IMR-90 (cell line): ENCODE data around the gene SLC27A3. TPM values are rescaled to one million over a fixed set of nuclear protein-coding genes. Genes with fewer than 3 reads are reported as not detected.

Experiments used
- ATAC-seq: fragments of 200-7000 bp; cut with Tn5 transposase; 2 replicates; pipeline ENCODE4 v1.9.1; 2020; ENCODE audit warnings: low read depth, mild to moderate bottlenecking, moderate library complexity
- BruUV-seq: library from RNA; stranded (reverse); fragments of 400-500 nt; replicated peaks from 2 replicates; lab custom pipeline; 2021; lab: Mats Ljungman, UMichigan
- CTCF ChIA-PET: fragments of 300-600 bp; formaldehyde crosslinking; extraction: SDS; loops from one replicate; lab custom pipeline; 2021; ENCODE audit warnings: antibody characterized with exemption; lab: Yijun Ruan, JAX
- POLR2A ChIA-PET: fragments of 300-600 bp; sonication (Branson Sonifier 250); formaldehyde crosslinking; loops from one replicate; lab custom pipeline; 2022; ENCODE audit warnings: antibody characterized with exemption; ENCODE audit not compliant: unreplicated experiment; lab: Charles Lee
- DNase-seq: peaks from one replicate; pipeline ENCODE4 v3.0.0; 2013
- H2AFZ ChIP-seq: replicated peaks from 2 replicates; pipeline ENCODE3; 2013; ENCODE audit warnings: low read length, mild to moderate bottlenecking; ENCODE audit not compliant: poor library complexity
- H2AK5ac ChIP-seq: 2 replicates; pipeline ENCODE4 v1.6.1; 2013; ENCODE audit warnings: low read depth, low read length, inconsistent platforms
- H2AK9ac ChIP-seq: replicated peaks from 2 replicates; pipeline ENCODE3; 2013; ENCODE audit warnings: mild to moderate bottlenecking, low read depth, low read length, moderate library complexity; ENCODE audit not compliant: poor library complexity
- H2BK120ac ChIP-seq: 2 replicates; pipeline ENCODE4 v1.6.1; 2013; ENCODE audit warnings: low read depth, low read length, inconsistent platforms
- H2BK15ac ChIP-seq: 3 replicates; pipeline ENCODE4 v1.6.1; 2013; ENCODE audit warnings: low read depth, low read length, inconsistent platforms
- H2BK20ac ChIP-seq: 2 replicates; pipeline ENCODE4 v1.6.1; 2013; ENCODE audit warnings: low read depth, mild to moderate bottlenecking, inconsistent platforms, low read length, moderate library complexity
- H2BK5ac ChIP-seq: 2 replicates; pipeline ENCODE4 v1.6.1; 2013; ENCODE audit warnings: mild to moderate bottlenecking, low read depth, low read length, inconsistent platforms; ENCODE audit not compliant: poor library complexity, severe bottlenecking
- H3K14ac ChIP-seq: replicated peaks from 2 replicates; pipeline ENCODE4 v1.6.1; 2013; ENCODE audit warnings: low read depth, low read length, inconsistent platforms
- H3K18ac ChIP-seq: 2 replicates; pipeline ENCODE4 v1.6.1; 2013; ENCODE audit warnings: low read depth, low read length, control low read depth
- H3K23ac ChIP-seq: 2 replicates; pipeline ENCODE4 v1.6.1; 2013; ENCODE audit warnings: low read depth, low read length, inconsistent platforms
- H3K27ac ChIP-seq: 2 replicates; pipeline ENCODE4 v1.5.1; 2013; ENCODE audit warnings: mild to moderate bottlenecking, control low read depth, low read length; ENCODE audit not compliant: insufficient read depth
- H3K27me3 ChIP-seq: 2 replicates; pipeline ENCODE4 v1.6.1; 2013; ENCODE audit warnings: low read length; ENCODE audit not compliant: control insufficient read depth, insufficient read depth
- H3K36me3 ChIP-seq: 2 replicates; pipeline ENCODE4 v1.6.1; 2013; ENCODE audit warnings: low read length, mixed read lengths; ENCODE audit not compliant: control insufficient read depth, insufficient read depth
- H3K4ac ChIP-seq: 2 replicates; pipeline ENCODE4 v1.6.1; 2013; ENCODE audit warnings: low read depth, low read length, inconsistent platforms
- H3K4me1 ChIP-seq: 2 replicates; pipeline ENCODE4 v1.6.1; 2013; ENCODE audit warnings: low read length, mixed read lengths; ENCODE audit not compliant: control insufficient read depth, insufficient read depth
- H3K4me2 ChIP-seq: 2 replicates; pipeline ENCODE4 v1.6.1; 2013; ENCODE audit warnings: low read depth, mild to moderate bottlenecking, control low read depth, low read length, moderate library complexity
- H3K4me3 ChIP-seq: 2 replicates; pipeline ENCODE4 v1.5.1; 2013; ENCODE audit warnings: low read depth, mild to moderate bottlenecking, control low read depth, low read length, moderate library complexity; ENCODE audit not compliant: insufficient read depth
- H3K56ac ChIP-seq: 2 replicates; pipeline ENCODE4 v1.6.1; 2013; ENCODE audit warnings: low read length, inconsistent platforms; ENCODE audit not compliant: insufficient read depth; ENCODE audit errors: extremely low read depth
- H3K79me1 ChIP-seq, 2 experiments: 2 replicates each; pipeline ENCODE4 v1.6.1; 2013; ENCODE audit warnings: low read length in 2 of 2, inconsistent platforms in 1 of 2, low read depth in 1 of 2
- H3K9ac ChIP-seq: 2 replicates; pipeline ENCODE4 v1.6.1; 2013; ENCODE audit warnings: low read depth, low read length, control low read depth
- H3K9me1 ChIP-seq: 2 replicates; pipeline ENCODE4 v1.6.1; 2013; ENCODE audit warnings: low read length, inconsistent platforms; ENCODE audit not compliant: insufficient read depth
- H3K9me3 ChIP-seq: 2 replicates; pipeline ENCODE4 v1.6.1; 2013; ENCODE audit warnings: low read length; ENCODE audit not compliant: control insufficient read depth, insufficient read depth
- H4K20me1 ChIP-seq: 2 replicates; pipeline ENCODE4 v1.6.1; 2013; ENCODE audit warnings: low read length, inconsistent platforms; ENCODE audit not compliant: insufficient read depth
- H4K5ac ChIP-seq: 2 replicates; pipeline ENCODE4 v1.6.1; 2013; ENCODE audit warnings: mild to moderate bottlenecking, low read depth, low read length, control low read depth
- H4K8ac ChIP-seq, 2 experiments: 2 replicates each; pipeline ENCODE4 v1.6.1; 2013; ENCODE audit warnings: low read depth in 2 of 2, low read length in 2 of 2, control low read depth in 1 of 2, inconsistent platforms in 1 of 2
- H4K91ac ChIP-seq: 2 replicates; pipeline ENCODE4 v1.6.1; 2013; ENCODE audit warnings: low read depth, low read length, inconsistent platforms; ENCODE audit not compliant: insufficient read depth
- BHLHE40 ChIP-seq: fragments of 150-350 bp; IDR thresholded peaks from 2 replicates; pipeline ENCODE4 v1.6.1; 2016; ENCODE audit warnings: mild to moderate bottlenecking, low read depth, low read length
- MAFK ChIP-seq: IDR thresholded peaks from 2 replicates; pipeline ENCODE4 v1.6.1; 2012; ENCODE audit warnings: low read depth, low read length, improper control_type of control experiment
- MXI1 ChIP-seq: IDR thresholded peaks from 2 replicates; pipeline ENCODE4 v1.6.1; 2012; ENCODE audit warnings: low read depth, mild to moderate bottlenecking, low read length, moderate library complexity, borderline replicate concordance
- RAD21 ChIP-seq: IDR thresholded peaks from 2 replicates; pipeline ENCODE4 v1.6.1; 2012; ENCODE audit warnings: low read length, improper control_type of control experiment
- WGBS, 2 experiments: methylation state at CpG; one replicate each; pipeline versions ENCODE4 v1.1.5 to v1.1.7; 2013; ENCODE audit warnings: missing lambda C conversion rate in 2 of 2; ENCODE audit not compliant: insufficient read length in 1 of 2; ENCODE audit errors: extremely low coverage in 2 of 2; 5-methylcytosine and 5-hydroxymethylcytosine counted together
- dilution Hi-C: fragments of 300-500 bp; cut with HindIII; formaldehyde crosslinking; loops from one replicate; pipeline ENCODE4 v1.14.3; 2018; ENCODE audit warnings: low sequenced_read_pairs; ENCODE audit not compliant: unreplicated experiment
- in situ Hi-C: fragments of 300-500 bp; cut with MboI; formaldehyde crosslinking; loops from 3 replicates; pipeline ENCODE4 v1.14.3; 2019; ENCODE audit warnings: low sequenced_read_pairs, inconsistent platforms, mixed read lengths
- intact Hi-C: fragments of 100-400 bp; cut with micrococcal nuclease; formaldehyde crosslinking; loops from 2 replicates; pipeline ENCODE4 v1.10.0; 2022
- polyA plus RNA-seq, 3 experiments: library from polyadenylated mRNA; depleted of rRNA; stranded (reverse); fragments of >200 nt; gene quantifications; 2 replicates each; pipeline ENCODE4 v1.2.3, GENCODE V29; 2012; ENCODE audit warnings: low replicate concordance in 1 of 3
- total RNA-seq: library from RNA; depleted of rRNA; stranded (reverse); fragments of >200 nt; gene quantifications from 2 replicates; pipeline ENCODE4 v1.2.3, GENCODE V29; 2012

Gene SLC27A3
- total and polyA plus RNA-seq, 2 of the 4 experiments (the other 2 are of a cell fraction), result 3.2 to 9.3 TPM

- TF ChIP-seq BHLHE40, result 0 out of 2 replicates have a peak, but pooled peaks have one; percentile 17
- TF ChIP-seq RAD21, result no peak
- peak; percentile 57; the same call in 1 of the 2 replicates for TF ChIP-seq MXI1
- no peak for TF ChIP-seq MAFK
- Histone ChIP-seq H3K56ac (0 out of 2 replicates have a peak overlapping the region, but pooled peaks have one; percentile 35), H2AK9ac (peak overlapping the region; percentile 87), H3K18ac (peak overlapping the region; percentile 80), H4K8ac (peak overlapping the region; percentile 44 to 85; a peak in 2 of 4 replicates), H3K36me3 (peaks cover 31% of the 10 kb centered on the region), H2BK15ac (no peak overlapping the region), H3K9me1 (no peaks in the 10 kb centered on the region; the same call in 1 of the 2 replicates), H2AK5ac (0 out of 2 replicates have a peak overlapping the region, but pooled peaks have one; percentile 6), H2BK5ac (peak overlapping the region; percentile 68), H4K20me1 (no peaks in the 10 kb centered on the region), H3K27ac (peak overlapping the region; percentile 69), H3K4ac (peak overlapping the region; percentile 49), H4K5ac (peak overlapping the region; percentile 61; the same call in 1 of the 2 replicates), H3K79me1 (peaks cover 0 to 8% of the 10 kb centered on the region in 2 experiments; a peak in 1 of 4 replicates), H3K4me2 (peak overlapping the region; percentile 98), H3K4me3 (peak overlapping the region; percentile 84), H2AFZ (peak overlapping the region; percentile 85), H3K9ac (peak overlapping the region; percentile 84), H2BK120ac (peak overlapping the region; percentile 24), H3K27me3 (no peaks in the 10 kb centered on the region), H3K23ac (peak overlapping the region; percentile 68), H3K9me3 (no peaks in the 10 kb centered on the region), H3K14ac (peak overlapping the region; percentile 52; the same call in 1 of the 2 replicates), H2BK20ac (peak overlapping the region; percentile 40; the same call in 1 of the 2 replicates), H4K91ac (peak overlapping the region; percentile 46; the same call in 1 of the 2 replicates), H3K4me1 (peaks cover 4% of the 10 kb centered on the region; the same call in 1 of the 2 replicates)
- dilution Hi-C loops (no loop called here), in situ Hi-C loops (no loop called here), intact Hi-C loops (no loop called here)
- BruUV-seq, result no TSS peak
- 1% methylated on average over 37 of the region's 83 CpGs; no CpG with 5 or more reads in 1 of the 2 experiments for WGBS, 2 experiments
- CTCF ChIA-PET, result interaction anchor here (1.1 kb wide), 1 partner anchor 211 kb away, joined by 3 read pairs; no protein-coding TSS in a partner anchor
- ATAC-seq (peak; percentile 70), DNase-seq (peak; percentile 50)
- POLR2A ChIA-PET, result interaction anchor here (0.7 kb wide), 1 partner anchor 8 kb away, joined by 3 read pairs; no protein-coding TSS in a partner anchor
These were observed 486 bp downstream of the SLC27A3 start for GRCh38 chr1:153775458-153776327.
